Thyroid gland (tissue), 4 donors: ENCODE measurements around the gene NAT9.

Source experiments
- POLR2A ChIP-seq, 2 donors: fragments of 450-650 bp; IDR thresholded peaks; one replicate each; pipeline ENCODE4 v1.6.1; 2017; ENCODE audit warnings: antibody characterized with exemption in 2 of 2, mild to moderate bottlenecking in 2 of 2, moderate library complexity in 1 of 2
- TF ChIP-seq, protein P1 (sequence below), 6 experiments: fragments of 200-600 bp in 3 of 6; fragments of 450-650 bp in 3 of 6; sonication (generic) in 3 of 6; IDR thresholded peaks; one replicate each; pipeline ENCODE4 v1.5.1; 2016 to 2019; ENCODE audit warnings: antibody characterized with exemption in 6 of 6, mild to moderate bottlenecking in 2 of 6, inconsistent platforms in 1 of 6, moderate library complexity in 1 of 6

DNA sequence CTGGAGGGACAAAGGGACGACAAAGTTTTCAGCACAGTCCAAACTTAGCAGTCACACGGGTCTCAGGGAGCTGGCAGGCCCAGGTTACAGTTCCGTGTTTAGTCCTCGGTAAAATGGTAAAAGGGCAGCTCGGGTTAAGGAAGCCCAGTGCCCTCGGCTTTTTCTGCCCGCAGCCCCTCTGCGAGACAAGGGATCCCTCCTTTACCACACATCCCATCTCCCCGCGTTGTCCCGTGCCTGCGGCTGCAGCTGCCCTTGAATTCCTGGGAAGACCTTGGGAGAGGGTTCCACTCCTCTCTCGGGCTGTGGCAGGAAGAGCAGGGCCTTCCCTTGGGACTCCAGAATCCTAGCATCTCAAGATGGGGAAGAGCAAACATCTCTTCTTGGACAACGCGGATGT is 46.3 kb downstream of the NAT9 start:
- TF ChIP-seq, protein P1, sequence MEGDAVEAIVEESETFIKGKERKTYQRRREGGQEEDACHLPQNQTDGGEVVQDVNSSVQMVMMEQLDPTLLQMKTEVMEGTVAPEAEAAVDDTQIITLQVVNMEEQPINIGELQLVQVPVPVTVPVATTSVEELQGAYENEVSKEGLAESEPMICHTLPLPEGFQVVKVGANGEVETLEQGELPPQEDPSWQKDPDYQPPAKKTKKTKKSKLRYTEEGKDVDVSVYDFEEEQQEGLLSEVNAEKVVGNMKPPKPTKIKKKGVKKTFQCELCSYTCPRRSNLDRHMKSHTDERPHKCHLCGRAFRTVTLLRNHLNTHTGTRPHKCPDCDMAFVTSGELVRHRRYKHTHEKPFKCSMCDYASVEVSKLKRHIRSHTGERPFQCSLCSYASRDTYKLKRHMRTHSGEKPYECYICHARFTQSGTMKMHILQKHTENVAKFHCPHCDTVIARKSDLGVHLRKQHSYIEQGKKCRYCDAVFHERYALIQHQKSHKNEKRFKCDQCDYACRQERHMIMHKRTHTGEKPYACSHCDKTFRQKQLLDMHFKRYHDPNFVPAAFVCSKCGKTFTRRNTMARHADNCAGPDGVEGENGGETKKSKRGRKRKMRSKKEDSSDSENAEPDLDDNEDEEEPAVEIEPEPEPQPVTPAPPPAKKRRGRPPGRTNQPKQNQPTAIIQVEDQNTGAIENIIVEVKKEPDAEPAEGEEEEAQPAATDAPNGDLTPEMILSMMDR (IDR thresholded peaks at IDR 0.05), result no peak
- no peak for TF ChIP-seq POLR2A (IDR thresholded peaks at IDR 0.05)
